A549 (cell line): Measurements from ENCODE around the gene SHTN1. TPM values are rescaled to one million over a fixed set of nuclear protein-coding genes. Genes with fewer than 3 reads are reported as not detected.

Experiments used
- ATAC-seq, 2 experiments: fragments of 200-7000 bp in 1 of 2; fragments of >200 bp in 1 of 2; cut with Nextera tagmentation in 1 of 2; cut with Tn5 transposase in 1 of 2; 3 replicates each; pipeline versions ENCODE4 v1.8.0 to v1.9.1; 2018 to 2020; ENCODE audit warnings: mild to moderate bottlenecking in 1 of 2, moderate library complexity in 1 of 2
- CTCF ChIA-PET: fragments of 300-600 bp; sonication (Branson Sonifier 250); formaldehyde crosslinking; extraction: SDS; loops from one replicate; lab custom pipeline; 2021; ENCODE audit warnings: antibody characterized with exemption, inconsistent platforms; lab: Yijun Ruan, JAX
- POLR2A ChIA-PET: fragments of 350-600 bp; formaldehyde crosslinking; extraction: SDS; loops from one replicate; lab custom pipeline; 2021; ENCODE audit warnings: antibody characterized with exemption, inconsistent platforms; lab: Yijun Ruan, JAX
- DNase-seq, 2 experiments: peaks; one replicate each; pipeline versions ENCODE4 v3.0.0 to v3.0.0-alpha.2; 2011 to 2016; ENCODE audit warnings: low read depth in 1 of 2, low spot score in 1 of 2
- FAIRE-seq: peaks from 2 replicates; lab custom pipeline; 2011; peaks lifted over from hg19 to GRCh38; lab: Jason Lieb, UNC
- H3K27ac ChIP-seq, 2 experiments: fragments of >200 bp; sonication (Bioruptor Twin); formaldehyde crosslinking; 3 replicates each; pipeline ENCODE4 v1.5.1; 2016 to 2017
- H3K4me1 ChIP-seq: fragments of >200 bp; sonication (Bioruptor Twin); formaldehyde crosslinking; 3 replicates; pipeline ENCODE4 v1.6.1; 2016
- H3K4me2 ChIP-seq: fragments of >200 bp; sonication (Bioruptor Twin); formaldehyde crosslinking; 3 replicates; pipeline ENCODE4 v1.6.1; 2016
- H3K4me3 ChIP-seq: fragments of >200 bp; sonication (Bioruptor Twin); formaldehyde crosslinking; 3 replicates; pipeline ENCODE4 v1.5.1; 2016
- H3K9me3 ChIP-seq: fragments of >200 bp; sonication (Bioruptor Twin); formaldehyde crosslinking; 3 replicates; pipeline ENCODE4 v1.6.1; 2016
- CEBPB ChIP-seq, 2 experiments: fragments of >200 bp in 1 of 2; sonication (Bioruptor Twin) in 1 of 2; formaldehyde crosslinking in 1 of 2; IDR thresholded peaks; 2 replicates each; pipeline ENCODE4 v1.6.1; 2012 to 2016
- EHMT2 ChIP-seq: fragments of 200-600 bp; sonication (generic); IDR thresholded peaks from 2 replicates; pipeline ENCODE4 v1.6.1; 2016; ENCODE audit warnings: antibody characterized with exemption, low read depth, mild to moderate bottlenecking, moderate library complexity
- ESRRA ChIP-seq: fragments of 150-350 bp; IDR thresholded peaks from 2 replicates; pipeline ENCODE4 v1.6.1; 2014; ENCODE audit warnings: mild to moderate bottlenecking, low read length, borderline replicate concordance
- FOSL2 ChIP-seq, 2 experiments: fragments of 450-650 bp in 1 of 2; fragments of >200 bp in 1 of 2; sonication (Bioruptor Twin) in 1 of 2; formaldehyde crosslinking; IDR thresholded peaks; 2 replicates each; pipeline versions ENCODE4 v1.5.0 to v1.6.1; 2016 to 2020; ENCODE audit warnings: mild to moderate bottlenecking in 1 of 2, moderate library complexity in 1 of 2
- HOXA7 ChIP-seq: fragments of 250-450 bp; sonication (Bioruptor Pico); IDR thresholded peaks from 2 replicates; pipeline ENCODE4 v1.5.0; 2020; ENCODE audit warnings: mild to moderate bottlenecking, moderate library complexity
- HOXB5 ChIP-seq: fragments of 250-450 bp; sonication (Bioruptor Pico); IDR thresholded peaks from 2 replicates; pipeline ENCODE4 v1.5.0; 2020; ENCODE audit warnings: mild to moderate bottlenecking, moderate library complexity
- JUNB ChIP-seq: fragments of >200 bp; sonication (Bioruptor Twin); formaldehyde crosslinking; IDR thresholded peaks from 2 replicates; pipeline ENCODE4 v1.6.1; 2016
- PHF8 ChIP-seq: fragments of 200-600 bp; sonication (generic); IDR thresholded peaks from 2 replicates; pipeline ENCODE4 v1.6.1; 2016; ENCODE audit warnings: low read depth, mild to moderate bottlenecking, antibody characterized with exemption, moderate library complexity, borderline replicate concordance
- POLR2A ChIP-seq: IDR thresholded peaks from 2 replicates; pipeline ENCODE4 v1.6.1; 2012; ENCODE audit warnings: mild to moderate bottlenecking, low read length
- POLR2AphosphoS2 ChIP-seq: conservative IDR thresholded peaks from 2 replicates; pipeline ENCODE4 v1.6.1; 2012; ENCODE audit warnings: low read length, improper control_type of control experiment, inconsistent platforms
- RAD21 ChIP-seq, 2 experiments: fragments of >200 bp in 1 of 2; sonication (Bioruptor Twin) in 1 of 2; formaldehyde crosslinking in 1 of 2; IDR thresholded peaks in 1 of 2; conservative IDR thresholded peaks in 1 of 2; 2 replicates in 1 of 2; 3 replicates in 1 of 2; pipeline ENCODE4 v1.6.1; 2012 to 2018; ENCODE audit warnings: inconsistent platforms in 1 of 2
- TFCP2L1 ChIP-seq: fragments of 250-450 bp; sonication (Bioruptor Pico); IDR thresholded peaks from 2 replicates; pipeline ENCODE4 v1.5.0; 2021; ENCODE audit warnings: mild to moderate bottlenecking
- USF2 ChIP-seq: fragments of 450-650 bp; IDR thresholded peaks from 2 replicates; pipeline ENCODE4 v1.6.1; 2014; ENCODE audit warnings: antibody characterized with exemption
- ZC3H11A ChIP-seq: fragments of 450-650 bp; IDR thresholded peaks from 2 replicates; pipeline ENCODE4 v1.6.1; 2014; ENCODE audit warnings: antibody characterized with exemption, mild to moderate bottlenecking
- whole genome bisulfite sequencing: methylation state at CpG from one replicate; pipeline ENCODE4 v1.1.6; 2017; ENCODE audit errors: missing lambda C conversion rate; 5-methylcytosine and 5-hydroxymethylcytosine counted together
- polyA plus RNA-seq, 4 experiments: library from polyadenylated mRNA; depleted of rRNA in 3 of 4; stranded (reverse); fragments of >200 nt; fragmentation: RNase III in 1 of 4; extraction: RNeasy Plus Mini Kit Qiagen cat#74134 plus additional on column Dnase treatment in 1 of 4; gene quantifications; 2 replicates in 3 of 4; 3 replicates in 1 of 4; pipeline ENCODE4 v1.2.3, GENCODE V29; 2011 to 2017
- TF ChIP-seq, protein P1 (sequence below): IDR thresholded peaks from 2 replicates; pipeline ENCODE4 v1.6.1; 2012
- TF ChIP-seq, protein P2 (sequence below): fragments of 150-350 bp; IDR thresholded peaks from 2 replicates; pipeline ENCODE4 v1.6.1; 2014; ENCODE audit warnings: low read depth, mild to moderate bottlenecking, low read length
- TF ChIP-seq, protein P3 (sequence below): IDR thresholded peaks from 2 replicates; pipeline ENCODE4 v1.6.1; 2012

SHTN1 gene
- polyA plus RNA-seq, 2 of the 4 experiments (the other 2 are of a cell fraction) = 21.7 to 63.1 TPM

GRCh38 chr10:116952729-116953128, 52.3 kb downstream of the SHTN1 start:
- CTCF ChIA-PET = interaction anchor here (0.9 to 1.2 kb wide), 3 partner anchors 11 to 222 kb away, joined by 3 read pairs; no protein-coding TSS in a partner anchor
- 86% methylated on average over 1 of the region's 1 CpG for WGBS

GRCh38 chr10:116948530-116948870, 56.5 kb downstream of the SHTN1 start:
- ATAC-seq (no peak), FAIRE-seq (no peak), DNase-seq (no peak)
- TF ChIP-seq POLR2AphosphoS2 (no peak), EHMT2 (no peak), HOXB5 (CRISPR knock-in tag) (no peak), JUNB (no peak)
- TF ChIP-seq, protein P1, sequence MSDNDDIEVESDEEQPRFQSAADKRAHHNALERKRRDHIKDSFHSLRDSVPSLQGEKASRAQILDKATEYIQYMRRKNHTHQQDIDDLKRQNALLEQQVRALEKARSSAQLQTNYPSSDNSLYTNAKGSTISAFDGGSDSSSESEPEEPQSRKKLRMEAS = no peak
- TF ChIP-seq, protein P2, sequence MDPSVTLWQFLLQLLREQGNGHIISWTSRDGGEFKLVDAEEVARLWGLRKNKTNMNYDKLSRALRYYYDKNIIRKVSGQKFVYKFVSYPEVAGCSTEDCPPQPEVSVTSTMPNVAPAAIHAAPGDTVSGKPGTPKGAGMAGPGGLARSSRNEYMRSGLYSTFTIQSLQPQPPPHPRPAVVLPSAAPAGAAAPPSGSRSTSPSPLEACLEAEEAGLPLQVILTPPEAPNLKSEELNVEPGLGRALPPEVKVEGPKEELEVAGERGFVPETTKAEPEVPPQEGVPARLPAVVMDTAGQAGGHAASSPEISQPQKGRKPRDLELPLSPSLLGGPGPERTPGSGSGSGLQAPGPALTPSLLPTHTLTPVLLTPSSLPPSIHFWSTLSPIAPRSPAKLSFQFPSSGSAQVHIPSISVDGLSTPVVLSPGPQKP = no peak
- WGBS = 90% methylated on average over 1 of the region's 1 CpG
- peak overlapping the region; percentile 73 for H3K4me2 ChIP-seq
- H3K9me3 ChIP-seq = no peaks in the 10 kb centered on the region
- CTCF ChIA-PET = interaction anchor here (1.1 to 1.8 kb wide), 4 partner anchors 139 to 227 kb away, joined by 3 to 11 read pairs (median 3); no protein-coding TSS in a partner anchor
- H3K4me1 ChIP-seq = peaks cover 20% of the 10 kb centered on the region
- no peak overlapping the region for H3K4me3 ChIP-seq
- POLR2A ChIA-PET = no interaction called here
- peak overlapping the region in 1 of 2 experiments; percentile 67; a peak in 3 of 6 replicates for H3K27ac ChIP-seq

More at GRCh38 chr10:116952729-116953128, 52.3 kb downstream of the SHTN1 start:
- Histone ChIP-seq H3K4me2 (no peak overlapping the region), H3K27ac (no peak overlapping the region), H3K4me3 (no peak overlapping the region), H3K4me1 (peaks cover 9% of the 10 kb centered on the region), H3K9me3 (no peaks in the 10 kb centered on the region)
- no peak for TF ChIP-seq USF2
- TF ChIP-seq CEBPB (IDR thresholded peaks at IDR 0.05) = no peak
- no peak for TF ChIP-seq HOXA7 (CRISPR knock-in tag)
- TF ChIP-seq POLR2A = no peak
- TF ChIP-seq RAD21 (conservative IDR thresholded peaks at IDR 0.05 in 1 of 2, IDR thresholded peaks at IDR 0.05 in 1 of 2) = no peak
- no peak for TF ChIP-seq TFCP2L1 (CRISPR knock-in tag)
- TF ChIP-seq ZC3H11A = no peak
- TF ChIP-seq, protein P3, sequence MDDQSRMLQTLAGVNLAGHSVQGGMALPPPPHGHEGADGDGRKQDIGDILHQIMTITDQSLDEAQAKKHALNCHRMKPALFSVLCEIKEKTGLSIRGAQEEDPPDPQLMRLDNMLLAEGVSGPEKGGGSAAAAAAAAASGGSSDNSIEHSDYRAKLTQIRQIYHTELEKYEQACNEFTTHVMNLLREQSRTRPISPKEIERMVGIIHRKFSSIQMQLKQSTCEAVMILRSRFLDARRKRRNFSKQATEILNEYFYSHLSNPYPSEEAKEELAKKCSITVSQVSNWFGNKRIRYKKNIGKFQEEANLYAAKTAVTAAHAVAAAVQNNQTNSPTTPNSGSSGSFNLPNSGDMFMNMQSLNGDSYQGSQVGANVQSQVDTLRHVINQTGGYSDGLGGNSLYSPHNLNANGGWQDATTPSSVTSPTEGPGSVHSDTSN = no peak
- no peak for TF ChIP-seq HOXB5 (CRISPR knock-in tag)
- TF ChIP-seq PHF8 = no peak
- DNase-seq (no peak), ATAC-seq (no peak), FAIRE-seq (no peak)
- POLR2A ChIA-PET = no interaction called here

GRCh38 chr10:116947841-116948529, 57.0 kb downstream of the SHTN1 start:
- ChIA-PET POLR2A (interaction anchor here (1.4 kb wide), 1 partner anchor 56 kb away, joined by 4 read pairs; no protein-coding TSS in a partner anchor), CTCF (interaction anchor here (0.9 to 1.8 kb wide), 9 partner anchors 11 to 227 kb away, joined by 3 to 11 read pairs (median 3); no protein-coding TSS in a partner anchor)
- H3K4me3 ChIP-seq = peak overlapping the region; percentile 1; the same call in 1 of the 3 replicates
- H3K27ac ChIP-seq = peak overlapping the region; percentile 28 to 67
- TF ChIP-seq ESRRA (no peak), FOSL2 (IDR thresholded peaks at IDR 0.05) (no peak), FOSL2 (CRISPR knock-in tag; IDR thresholded peaks at IDR 0.05) (peak; percentile 73)
- H3K4me2 ChIP-seq = peak overlapping the region; percentile 73
- FAIRE-seq = peak; percentile 13
- peaks cover 20% of the 10 kb centered on the region for H3K4me1 ChIP-seq
- no peaks in the 10 kb centered on the region for H3K9me3 ChIP-seq
- ATAC-seq = peak; percentile 56 to 72
- peak; percentile 28 to 45 for DNase-seq
- WGBS = 6% methylated on average over 2 of the region's 2 CpGs
